Measurements from ENCODE around the gene CAMTA1.

The CAMTA1 gene

DNA sequence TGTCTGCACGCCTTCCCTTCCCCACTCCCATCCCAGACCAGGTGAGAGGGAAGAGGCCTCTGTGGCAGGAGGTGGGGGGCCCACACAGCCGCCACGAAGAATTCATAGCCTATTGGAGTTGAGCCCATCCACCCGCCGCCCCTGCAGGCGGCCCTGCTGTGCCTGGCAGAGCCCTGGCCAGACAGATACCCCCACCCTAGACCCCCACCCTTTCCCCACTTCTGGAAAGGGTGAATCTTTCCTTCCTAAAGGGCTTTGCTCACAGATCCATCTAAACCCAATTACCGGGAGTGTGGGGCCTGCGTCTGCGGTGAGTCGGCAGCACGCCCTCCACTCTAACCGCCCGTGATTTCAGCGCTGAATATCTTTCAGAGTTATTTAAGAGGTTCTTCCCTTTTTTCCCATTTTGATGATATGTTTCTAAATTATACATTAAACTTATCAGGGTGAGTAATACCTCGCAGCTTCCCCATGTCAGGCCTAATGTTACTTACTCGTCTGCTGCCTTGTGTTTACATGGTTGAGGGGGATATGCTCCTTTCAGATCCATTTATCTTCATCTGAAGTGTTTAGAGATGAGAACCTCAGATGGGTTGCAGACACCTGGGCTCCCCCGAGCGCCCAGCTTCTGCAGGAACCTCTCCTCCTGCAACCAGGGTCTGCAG is 802.0 kb downstream of the CAMTA1 start:
- Histone ChIP-seq H3K9me3 (ENCODE audit: control insufficient read depth in 2 of 2, low read length in 2 of 2) (no peaks in the 10 kb centered on the region), H3K9ac (ENCODE audit: low read length in 2 of 2) (no peak overlapping the region), H3K27me3 (ENCODE audit: control insufficient read depth in 1 of 2, insufficient read depth in 2 of 2, low read length in 2 of 2) (peaks cover 0 to 2% of the 10 kb centered on the region in 2 donors), H3K27ac (ENCODE audit: low read length) (no peak overlapping the region), H3K4me3 (ENCODE audit: low read length in 2 of 2) (no peak overlapping the region), H3K4me1 (ENCODE audit: control insufficient read depth, insufficient read depth, low read length) (no peaks in the 10 kb centered on the region), H3K36me3 (ENCODE audit: control insufficient read depth in 2 of 2, insufficient read depth in 2 of 2, low read length in 2 of 2) (no peaks in the 10 kb centered on the region)

DNA sequence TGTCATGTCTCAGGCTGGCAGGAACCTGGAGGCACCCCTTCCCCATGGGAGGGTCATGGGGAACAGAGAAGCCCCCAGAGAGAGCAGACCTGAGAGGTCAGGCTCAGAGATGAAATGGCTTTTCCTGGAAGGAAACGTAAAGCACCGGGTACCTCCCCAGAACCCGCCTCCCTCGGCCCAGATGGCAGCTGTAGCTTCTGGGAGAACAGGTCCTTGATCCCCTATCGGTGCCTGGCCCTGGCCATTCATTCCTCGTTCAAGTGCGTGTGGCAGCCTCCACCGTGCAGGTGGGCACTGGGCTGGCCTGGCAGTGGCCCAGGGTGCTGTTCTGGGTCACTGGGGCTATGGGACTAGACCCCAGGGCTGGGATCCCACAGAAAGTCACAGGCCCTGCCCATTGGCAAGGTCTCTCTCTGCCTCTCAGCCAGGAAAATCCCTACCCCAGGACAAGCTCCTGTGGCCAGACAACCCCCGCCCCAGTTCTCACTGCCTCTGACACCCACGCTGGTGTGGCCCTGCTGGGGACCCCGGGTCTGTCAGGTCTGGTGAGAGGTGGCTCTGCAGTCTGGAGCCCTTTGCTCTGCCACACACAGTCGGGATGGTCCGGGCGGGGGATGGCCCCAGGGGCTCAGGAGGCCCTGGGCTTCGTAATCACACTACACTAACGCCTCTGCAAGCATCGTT is 802.7 kb downstream of the CAMTA1 start:
- no peaks in the 10 kb centered on the region for H3K27me3 ChIP-seq (ENCODE audit: control insufficient read depth in 1 of 2, insufficient read depth in 2 of 2, low read length in 2 of 2)
- no peak overlapping the region for H3K4me3 ChIP-seq (ENCODE audit: low read length in 2 of 2)
- no peaks in the 10 kb centered on the region for H3K36me3 ChIP-seq (ENCODE audit: control insufficient read depth in 2 of 2, insufficient read depth in 2 of 2, low read length in 2 of 2)
- no peaks in the 10 kb centered on the region for H3K9me3 ChIP-seq (ENCODE audit: control insufficient read depth in 2 of 2, low read length in 2 of 2)
- no peaks in the 10 kb centered on the region for H3K4me1 ChIP-seq (ENCODE audit: control insufficient read depth, insufficient read depth, low read length)
- no peak overlapping the region for H3K27ac ChIP-seq (ENCODE audit: low read length)
- no peak overlapping the region for H3K9ac ChIP-seq (ENCODE audit: low read length in 2 of 2)

DNA sequence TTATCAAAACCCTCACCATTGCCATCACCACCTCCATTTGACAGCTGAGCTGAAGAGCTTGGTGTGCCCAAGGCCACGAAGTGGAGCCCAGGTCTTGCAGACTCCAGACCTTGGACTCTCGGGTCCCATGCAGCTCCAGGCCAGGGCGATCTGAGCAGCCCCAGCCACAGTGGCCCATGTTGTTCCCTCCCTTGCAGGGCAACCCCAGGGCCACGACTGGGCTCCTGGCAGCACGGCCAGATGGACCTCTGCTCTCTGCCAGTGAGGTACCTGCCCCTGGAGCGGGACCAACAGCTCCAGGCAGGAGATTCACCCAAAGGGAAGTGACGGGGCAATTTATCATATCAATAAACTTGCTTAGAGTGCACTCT is 803.2 kb downstream of the CAMTA1 start:
- Histone ChIP-seq H3K9me3 (ENCODE audit: control insufficient read depth in 2 of 2, low read length in 2 of 2) (no peaks in the 10 kb centered on the region), H3K4me1 (ENCODE audit: control insufficient read depth, insufficient read depth, low read length) (no peaks in the 10 kb centered on the region), H3K9ac (ENCODE audit: low read length in 2 of 2) (no peak overlapping the region), H3K27me3 (ENCODE audit: control insufficient read depth in 1 of 2, insufficient read depth in 2 of 2, low read length in 2 of 2) (no peaks in the 10 kb centered on the region), H3K4me3 (ENCODE audit: low read length in 2 of 2) (no peak overlapping the region), H3K36me3 (ENCODE audit: control insufficient read depth in 2 of 2, insufficient read depth in 2 of 2, low read length in 2 of 2) (no peaks in the 10 kb centered on the region), H3K27ac (ENCODE audit: low read length) (no peak overlapping the region)

DNA sequence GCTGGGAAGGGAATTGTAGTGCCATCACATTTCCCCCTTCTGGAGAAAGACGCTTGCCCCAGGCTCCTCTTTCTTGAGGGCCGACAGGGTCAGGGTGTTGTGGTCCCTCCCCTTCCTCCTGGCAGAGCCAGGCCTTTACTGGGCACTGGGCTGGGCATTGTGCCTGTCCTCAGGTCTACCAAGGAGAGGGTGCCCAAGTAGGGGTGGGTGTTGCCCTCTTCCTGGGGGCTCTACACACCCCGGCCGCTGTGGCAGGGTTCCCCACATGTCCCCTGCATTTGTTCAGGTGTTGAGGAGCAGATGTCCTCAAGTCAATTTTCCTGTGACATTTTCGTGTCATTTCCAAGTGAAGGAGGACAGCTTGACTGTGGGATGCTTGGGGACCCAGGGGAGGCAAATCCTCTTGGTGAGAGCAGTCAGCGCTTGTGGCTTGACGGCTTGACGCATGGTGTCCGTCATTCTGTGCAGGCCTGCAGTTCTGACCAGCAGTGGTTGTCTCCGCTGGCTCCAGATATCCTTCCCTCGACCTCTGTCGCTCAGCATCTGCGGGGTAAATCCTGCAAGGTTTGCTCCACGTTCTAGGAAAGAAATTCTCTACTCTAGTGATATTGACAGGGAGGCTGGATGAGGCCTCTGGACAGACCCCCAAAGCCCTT is 804.0 kb downstream of the CAMTA1 start:
- no peaks in the 10 kb centered on the region for H3K27me3 ChIP-seq (ENCODE audit: control insufficient read depth in 1 of 2, insufficient read depth in 2 of 2, low read length in 2 of 2)
- no peaks in the 10 kb centered on the region for H3K9me3 ChIP-seq (ENCODE audit: control insufficient read depth in 2 of 2, low read length in 2 of 2)
- no peak overlapping the region for H3K27ac ChIP-seq (ENCODE audit: low read length)
- H3K36me3 ChIP-seq (ENCODE audit: control insufficient read depth in 2 of 2, insufficient read depth in 2 of 2, low read length in 2 of 2), result no peaks in the 10 kb centered on the region
- H3K4me1 ChIP-seq (ENCODE audit: control insufficient read depth, insufficient read depth, low read length), result no peaks in the 10 kb centered on the region
- no peak overlapping the region for H3K4me3 ChIP-seq (ENCODE audit: low read length in 2 of 2)
- H3K9ac ChIP-seq (ENCODE audit: low read length in 2 of 2), result no peak overlapping the region

DNA sequence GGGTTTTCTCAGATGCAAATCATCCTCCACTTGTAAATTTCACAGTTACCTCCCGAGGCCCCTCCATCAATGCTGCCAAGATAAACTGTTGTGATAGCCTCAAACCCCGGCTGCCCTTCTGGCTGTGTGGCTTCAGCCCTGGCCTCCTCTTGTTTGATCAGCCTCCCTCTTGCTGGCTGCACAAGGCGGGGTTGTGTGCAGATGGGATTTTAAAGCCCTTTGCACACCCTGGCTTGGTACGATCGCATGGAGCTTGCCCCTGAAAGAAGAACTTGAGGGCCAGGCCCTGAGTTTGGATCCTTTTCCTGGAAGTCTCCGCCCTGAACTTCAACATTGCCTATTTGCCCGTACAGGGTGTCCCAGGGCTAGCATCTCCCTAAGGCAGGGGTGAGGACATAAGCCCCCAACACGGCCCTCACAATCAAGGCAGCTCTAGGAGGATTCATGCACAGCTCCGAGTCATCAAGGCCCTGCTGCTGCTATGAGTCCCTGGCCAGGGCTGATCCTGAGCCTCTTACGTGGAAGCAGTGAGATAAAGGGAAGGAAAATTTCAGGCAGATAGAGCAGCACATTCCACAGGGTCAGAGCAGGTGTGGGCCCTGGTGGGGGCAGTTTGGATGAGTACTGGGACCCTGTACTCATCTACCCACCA is 804.6 kb downstream of the CAMTA1 start:
- no peak overlapping the region for H3K9ac ChIP-seq (ENCODE audit: low read length in 2 of 2)
- H3K4me1 ChIP-seq (ENCODE audit: control insufficient read depth, insufficient read depth, low read length), result no peaks in the 10 kb centered on the region
- H3K27ac ChIP-seq (ENCODE audit: low read length), result no peak overlapping the region
- H3K36me3 ChIP-seq (ENCODE audit: control insufficient read depth in 2 of 2, insufficient read depth in 2 of 2, low read length in 2 of 2), result no peaks in the 10 kb centered on the region
- no peak overlapping the region for H3K4me3 ChIP-seq (ENCODE audit: low read length in 2 of 2)
- H3K9me3 ChIP-seq (ENCODE audit: control insufficient read depth in 2 of 2, low read length in 2 of 2), result no peaks in the 10 kb centered on the region
- H3K27me3 ChIP-seq (ENCODE audit: control insufficient read depth in 1 of 2, insufficient read depth in 2 of 2, low read length in 2 of 2), result no peaks in the 10 kb centered on the region

DNA sequence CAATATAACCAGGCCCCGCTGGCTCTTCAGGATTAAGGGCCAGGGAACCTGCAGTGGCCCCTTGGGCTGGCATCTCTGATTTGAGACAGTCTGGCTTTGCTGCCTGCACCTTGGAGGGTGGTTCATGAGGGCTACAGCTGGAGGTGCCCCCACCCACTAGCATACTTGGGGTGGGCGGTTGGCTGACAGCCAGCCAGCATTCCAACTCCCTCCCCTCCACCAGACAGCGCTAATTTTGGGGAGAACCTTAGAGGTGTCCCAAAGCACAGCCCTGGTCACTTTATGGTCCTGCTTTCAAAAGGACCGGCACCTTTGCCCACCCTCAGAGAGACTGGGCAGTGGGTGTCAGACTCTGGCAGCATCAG is 805.2 kb downstream of the CAMTA1 start:
- H3K9ac ChIP-seq (ENCODE audit: low read length in 2 of 2), result no peak overlapping the region
- H3K36me3 ChIP-seq (ENCODE audit: control insufficient read depth in 2 of 2, insufficient read depth in 2 of 2, low read length in 2 of 2), result no peaks in the 10 kb centered on the region
- no peaks in the 10 kb centered on the region for H3K4me1 ChIP-seq (ENCODE audit: control insufficient read depth, insufficient read depth, low read length)
- no peaks in the 10 kb centered on the region for H3K9me3 ChIP-seq (ENCODE audit: control insufficient read depth in 2 of 2, low read length in 2 of 2)
- H3K27me3 ChIP-seq (ENCODE audit: control insufficient read depth in 1 of 2, insufficient read depth in 2 of 2, low read length in 2 of 2), result no peaks in the 10 kb centered on the region
- no peak overlapping the region for H3K27ac ChIP-seq (ENCODE audit: low read length)
- no peak overlapping the region for H3K4me3 ChIP-seq (ENCODE audit: low read length in 2 of 2)

DNA sequence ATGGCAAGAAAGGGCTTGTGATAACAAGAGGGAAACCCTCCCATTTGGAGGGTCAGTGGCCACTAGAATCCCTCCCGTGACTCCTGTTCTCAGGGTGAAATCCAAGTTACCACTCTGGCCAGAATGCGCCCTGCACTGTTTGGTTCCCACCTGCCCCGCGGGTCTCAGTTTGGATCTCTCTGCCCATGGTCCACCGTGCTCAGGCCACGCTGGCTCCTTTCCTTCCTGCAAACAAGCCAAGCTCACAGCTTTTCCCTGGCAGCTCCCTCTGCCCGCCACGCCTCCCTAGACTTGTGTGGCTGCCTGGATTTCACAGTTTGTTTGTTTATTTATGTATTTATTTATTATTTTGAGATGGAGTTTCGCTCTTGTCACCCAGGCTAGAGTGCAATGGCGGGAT is 806.3 kb downstream of the CAMTA1 start:
- Histone ChIP-seq H3K9ac (ENCODE audit: low read length in 2 of 2) (no peak overlapping the region), H3K4me3 (ENCODE audit: low read length in 2 of 2) (no peak overlapping the region), H3K27ac (ENCODE audit: low read length) (no peak overlapping the region), H3K4me1 (ENCODE audit: control insufficient read depth, insufficient read depth, low read length) (no peaks in the 10 kb centered on the region), H3K9me3 (ENCODE audit: control insufficient read depth in 2 of 2, low read length in 2 of 2) (no peaks in the 10 kb centered on the region), H3K36me3 (ENCODE audit: control insufficient read depth in 2 of 2, insufficient read depth in 2 of 2, low read length in 2 of 2) (no peaks in the 10 kb centered on the region), H3K27me3 (ENCODE audit: control insufficient read depth in 1 of 2, insufficient read depth in 2 of 2, low read length in 2 of 2) (no peaks in the 10 kb centered on the region)

DNA sequence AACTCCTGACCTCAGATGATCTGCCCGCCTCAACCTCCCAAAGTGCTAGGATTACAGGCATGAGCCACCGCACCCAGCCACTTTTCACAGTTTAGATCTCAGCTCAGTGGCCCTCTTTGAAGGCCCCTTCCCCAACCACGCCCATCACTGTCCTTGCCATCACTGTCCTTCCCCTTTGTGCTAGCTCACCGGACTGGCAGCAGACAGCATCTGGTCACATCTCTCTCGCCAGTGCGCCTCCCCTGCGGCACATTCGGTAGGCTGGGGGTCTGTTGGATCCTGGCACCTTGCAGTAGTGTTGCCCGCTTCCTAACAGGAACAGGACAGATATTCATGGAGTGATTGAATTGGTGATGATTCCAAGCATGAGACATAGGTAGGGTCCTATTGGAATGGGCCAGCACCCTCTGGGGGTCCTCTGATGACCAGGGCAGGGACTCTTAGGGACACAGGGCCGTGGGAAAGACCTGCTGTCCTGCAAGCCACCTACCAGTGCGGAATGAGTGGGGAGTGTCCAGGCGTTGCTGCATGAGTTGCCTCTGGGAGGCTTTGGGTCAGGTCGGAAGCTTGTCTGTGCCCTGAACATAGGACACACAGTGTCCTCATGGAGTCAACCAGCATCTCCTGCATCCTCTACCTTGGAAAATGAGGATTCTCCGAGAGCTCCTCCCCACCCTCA is 807.0 kb downstream of the CAMTA1 start:
- no peak overlapping the region for H3K4me3 ChIP-seq (ENCODE audit: low read length in 2 of 2)
- no peaks in the 10 kb centered on the region for H3K4me1 ChIP-seq (ENCODE audit: control insufficient read depth, insufficient read depth, low read length)
- no peaks in the 10 kb centered on the region for H3K9me3 ChIP-seq (ENCODE audit: control insufficient read depth in 2 of 2, low read length in 2 of 2)
- no peak overlapping the region for H3K27ac ChIP-seq (ENCODE audit: low read length)
- H3K36me3 ChIP-seq (ENCODE audit: control insufficient read depth in 2 of 2, insufficient read depth in 2 of 2, low read length in 2 of 2), result no peaks in the 10 kb centered on the region
- H3K9ac ChIP-seq (ENCODE audit: low read length in 2 of 2), result no peak overlapping the region
- peaks cover 0 to 2% of the 10 kb centered on the region in 2 donors for H3K27me3 ChIP-seq (ENCODE audit: control insufficient read depth in 1 of 2, insufficient read depth in 2 of 2, low read length in 2 of 2)

DNA sequence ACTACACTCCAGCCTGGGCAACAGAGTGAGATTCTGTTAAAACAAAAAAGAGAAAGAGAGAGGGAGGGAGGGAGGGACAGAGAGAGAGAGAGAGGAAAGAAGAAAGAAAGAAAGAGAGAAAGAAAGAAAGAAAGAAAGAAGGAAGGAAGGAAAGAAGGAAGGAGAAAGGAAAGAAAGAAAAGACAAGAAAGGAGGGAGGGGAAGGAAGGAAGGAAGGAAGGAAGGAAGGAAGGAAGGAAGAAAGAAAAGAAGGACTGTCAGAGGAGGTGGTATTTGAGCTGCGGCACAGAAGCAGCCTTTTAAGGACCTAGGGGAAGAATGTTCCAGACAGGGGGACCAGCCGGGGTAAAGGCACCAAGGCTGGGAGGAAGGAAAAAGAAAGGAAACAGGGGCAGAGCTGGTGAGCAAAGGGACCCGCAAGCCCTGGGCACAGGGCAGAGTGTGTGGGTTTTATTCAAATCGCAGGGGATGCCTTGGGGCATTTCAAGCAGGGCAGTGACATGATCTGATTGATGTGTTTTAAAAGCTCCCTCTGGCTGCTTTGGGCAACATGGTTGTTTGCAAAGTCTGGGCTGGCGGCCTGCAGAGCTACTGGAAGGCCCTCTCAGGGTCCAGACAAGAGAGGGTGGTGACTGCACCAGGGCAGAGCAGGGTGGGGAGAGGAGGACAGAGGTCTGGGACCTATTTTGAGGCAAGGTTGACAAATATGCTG is 808.9 kb downstream of the CAMTA1 start:
- Histone ChIP-seq H3K27me3 (ENCODE audit: control insufficient read depth in 1 of 2, insufficient read depth in 2 of 2, low read length in 2 of 2) (peaks cover 0 to 2% of the 10 kb centered on the region in 2 donors), H3K4me3 (ENCODE audit: low read length in 2 of 2) (no peak overlapping the region), H3K9me3 (ENCODE audit: control insufficient read depth in 2 of 2, low read length in 2 of 2) (no peaks in the 10 kb centered on the region), H3K27ac (ENCODE audit: low read length) (no peak overlapping the region), H3K9ac (ENCODE audit: low read length in 2 of 2) (no peak overlapping the region), H3K4me1 (ENCODE audit: control insufficient read depth, insufficient read depth, low read length) (no peaks in the 10 kb centered on the region), H3K36me3 (ENCODE audit: control insufficient read depth in 2 of 2, insufficient read depth in 2 of 2, low read length in 2 of 2) (no peaks in the 10 kb centered on the region)

DNA sequence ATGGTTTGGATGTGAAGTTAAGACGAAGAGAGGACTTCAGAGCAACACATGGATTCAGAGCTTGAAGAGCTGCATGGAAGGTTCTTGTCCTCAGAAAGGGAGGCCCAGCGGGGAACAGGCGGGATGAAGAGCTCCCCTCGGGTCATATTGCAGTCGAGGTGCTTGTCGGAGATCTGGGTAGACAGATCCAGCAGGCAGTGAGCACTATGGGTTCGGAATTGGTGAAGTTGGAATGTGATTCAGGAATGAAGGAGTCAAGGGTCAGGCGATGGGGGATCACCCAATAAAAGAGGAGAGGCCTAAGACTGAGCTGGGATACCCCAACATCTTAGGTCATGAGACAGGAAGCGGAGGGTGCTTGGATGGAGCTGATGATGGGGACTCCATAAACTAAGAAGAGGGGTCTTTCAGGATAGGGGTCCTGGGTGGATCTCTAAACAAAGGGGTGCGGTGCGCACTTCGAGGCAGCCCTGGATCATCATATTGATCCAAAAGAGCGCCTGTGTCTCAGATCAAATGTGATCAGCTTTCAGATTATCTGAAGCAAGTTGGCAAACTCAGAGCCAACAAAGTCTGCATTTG is 809.6 kb downstream of the CAMTA1 start:
- no peaks in the 10 kb centered on the region for H3K9me3 ChIP-seq (ENCODE audit: control insufficient read depth in 2 of 2, low read length in 2 of 2)

More for the DNA sequence above, 809.6 kb downstream of the CAMTA1 start:
- no peak overlapping the region for H3K27ac ChIP-seq (ENCODE audit: low read length)
- H3K4me3 ChIP-seq (ENCODE audit: low read length in 2 of 2), result no peak overlapping the region
- H3K27me3 ChIP-seq (ENCODE audit: control insufficient read depth in 1 of 2, insufficient read depth in 2 of 2, low read length in 2 of 2), result peaks cover 0 to 2% of the 10 kb centered on the region in 2 donors
- H3K9ac ChIP-seq (ENCODE audit: low read length in 2 of 2), result no peak overlapping the region
- no peaks in the 10 kb centered on the region for H3K4me1 ChIP-seq (ENCODE audit: control insufficient read depth, insufficient read depth, low read length)
- H3K36me3 ChIP-seq (ENCODE audit: control insufficient read depth in 2 of 2, insufficient read depth in 2 of 2, low read length in 2 of 2), result no peaks in the 10 kb centered on the region
